Large intestine (tissue), 3 donors: Measurements from ENCODE around the gene COL6A3. TPM values are rescaled to one million over a fixed set of nuclear protein-coding genes. Genes with fewer than 3 reads are reported as not detected.
A peak's percentile ranks its signal among the peaks of the same experiment; 100 is the strongest.
"Not testable (repeated sequence)": the region's sequence is repeated elsewhere in the genome, so short reads cannot be mapped to it uniquely, and the experiment has no call there.

Experiments used
- DNase-seq, 2 donors: peaks; one replicate each; pipeline versions ENCODE4 v3.0.0 to v3.0.0-alpha.2; 2013
- H3K27ac ChIP-seq: one replicate; pipeline ENCODE4 v1.5.1; 2013; ENCODE audit warnings: low read length
- H3K27me3 ChIP-seq: 2 replicates; pipeline ENCODE4 v1.6.1; 2013; ENCODE audit warnings: low read length; ENCODE audit not compliant: control insufficient read depth, insufficient read depth
- H3K36me3 ChIP-seq: 2 replicates; pipeline ENCODE4 v1.6.1; 2013; ENCODE audit warnings: low read length; ENCODE audit not compliant: control insufficient read depth, insufficient read depth
- H3K4me1 ChIP-seq: one replicate; pipeline ENCODE4 v1.6.1; 2013; ENCODE audit warnings: low read length; ENCODE audit not compliant: control insufficient read depth, insufficient read depth
- H3K4me3 ChIP-seq: one replicate; pipeline ENCODE4 v1.5.1; 2013; ENCODE audit warnings: low read length
- H3K9me3 ChIP-seq: one replicate; pipeline ENCODE4 v1.6.1; 2013; ENCODE audit warnings: mild to moderate bottlenecking, low read depth, low read length, moderate library complexity; ENCODE audit not compliant: control insufficient read depth
- WGBS: methylation state at CpG from one replicate; pipeline ENCODE4 v1.1.5; 2013; ENCODE audit warnings: low lambda C conversion rate; ENCODE audit not compliant: insufficient coverage; 5-methylcytosine and 5-hydroxymethylcytosine counted together
- polyA plus RNA-seq: library from polyadenylated mRNA; unstranded; fragments of 120-200 nt; gene quantifications from one replicate; pipeline ENCODE4 v1.2.1, GENCODE V29; 2013

The COL6A3 gene
- polyA plus RNA-seq, 1 donor = 127 TPM

GRCh38 chr2:237364655-237365054 is 49.3 kb downstream of the COL6A3 start:
- Histone ChIP-seq H3K4me1 (no peaks in the 10 kb centered on the region), H3K27ac (no peak overlapping the region), H3K9me3 (no peaks in the 10 kb centered on the region), H3K36me3 (peaks cover 50% of the 10 kb centered on the region), H3K4me3 (no peak overlapping the region), H3K27me3 (no peaks in the 10 kb centered on the region)
- no CpG with 5 or more reads among the region's 7 CpGs for WGBS
- no peak for DNase-seq

GRCh38 chr2:237361194-237362004 is 52.6 kb downstream of the COL6A3 start:
- Histone ChIP-seq H3K4me1 (no peaks in the 10 kb centered on the region), H3K9me3 (no peaks in the 10 kb centered on the region), H3K4me3 (no peak overlapping the region), H3K27ac (no peak overlapping the region), H3K27me3 (peaks cover 2% of the 10 kb centered on the region), H3K36me3 (peaks cover 58% of the 10 kb centered on the region)
- 60% methylated on average over 1 of the region's 22 CpGs for WGBS
- no peak for DNase-seq

- Histone ChIP-seq H3K4me1 (no peaks in the 10 kb centered on the region), H3K9me3 (no peaks in the 10 kb centered on the region), H3K27me3 (peaks cover 2% of the 10 kb centered on the region), H3K4me3 (no peak overlapping the region), H3K27ac (no peak overlapping the region), H3K36me3 (peaks cover 54% of the 10 kb centered on the region)
- no CpG with 5 or more reads among the region's 23 CpGs for WGBS
- DNase-seq = no peak
Observed at GRCh38 chr2:237359894-237360780, 53.8 kb downstream of the COL6A3 start.

DNA sequence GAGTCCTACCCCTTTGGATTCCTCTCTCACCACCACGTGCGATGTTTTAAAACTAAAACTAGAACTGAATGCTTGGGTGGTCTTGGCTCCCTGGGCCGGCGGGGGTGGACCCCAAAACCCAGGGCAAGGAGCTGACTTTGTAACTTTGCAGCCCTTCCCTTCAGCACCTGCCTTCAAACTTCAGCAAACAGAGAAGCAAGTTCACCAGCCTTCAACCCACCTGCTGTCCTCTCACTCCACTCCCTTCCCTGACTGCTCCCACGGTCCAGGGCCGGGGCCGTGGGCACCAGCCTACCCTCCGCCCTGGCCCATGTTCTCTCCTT is 54.5 kb downstream of the COL6A3 start:
- peaks cover 55% of the 10 kb centered on the region for H3K36me3 ChIP-seq
- no CpG with 5 or more reads among the region's 8 CpGs for WGBS
- H3K9me3 ChIP-seq = no peaks in the 10 kb centered on the region
- H3K4me3 ChIP-seq = no peak overlapping the region
- H3K27ac ChIP-seq = no peak overlapping the region
- peaks cover 5% of the 10 kb centered on the region for H3K27me3 ChIP-seq
- no peak for DNase-seq
- H3K4me1 ChIP-seq = no peaks in the 10 kb centered on the region

- Histone ChIP-seq H3K4me1 (no peaks in the 10 kb centered on the region), H3K27me3 (peaks cover 6% of the 10 kb centered on the region), H3K36me3 (peaks cover 53% of the 10 kb centered on the region), H3K27ac (no peak overlapping the region), H3K4me3 (no peak overlapping the region), H3K9me3 (no peaks in the 10 kb centered on the region)
- peak in 1 of 2 donors; percentile 36 for DNase-seq
- WGBS = 55% methylated on average over 3 of the region's 9 CpGs
Observed at GRCh38 chr2:237358721-237359517, 55.0 kb downstream of the COL6A3 start.

DNA sequence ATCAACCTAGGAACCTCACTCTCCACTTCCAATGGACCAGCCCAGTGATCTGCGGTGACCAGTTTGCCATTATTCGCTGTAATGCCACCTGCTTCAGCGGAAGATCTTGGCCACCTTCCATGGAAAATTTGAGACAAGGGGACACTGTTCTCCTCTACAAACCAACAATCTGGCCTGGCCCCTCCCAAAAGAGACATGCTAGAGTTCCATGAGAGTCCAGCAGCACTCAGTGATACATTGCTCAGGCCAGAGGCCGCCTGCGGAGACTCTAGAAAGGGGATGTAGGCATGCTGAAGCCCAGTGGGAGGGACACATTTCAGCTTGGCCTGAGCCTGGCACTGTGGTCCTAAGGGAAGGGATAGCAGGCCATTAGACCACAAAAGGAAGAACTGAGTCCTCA is 58.3 kb downstream of the COL6A3 start:
- no peak overlapping the region for H3K27ac ChIP-seq

DNA sequence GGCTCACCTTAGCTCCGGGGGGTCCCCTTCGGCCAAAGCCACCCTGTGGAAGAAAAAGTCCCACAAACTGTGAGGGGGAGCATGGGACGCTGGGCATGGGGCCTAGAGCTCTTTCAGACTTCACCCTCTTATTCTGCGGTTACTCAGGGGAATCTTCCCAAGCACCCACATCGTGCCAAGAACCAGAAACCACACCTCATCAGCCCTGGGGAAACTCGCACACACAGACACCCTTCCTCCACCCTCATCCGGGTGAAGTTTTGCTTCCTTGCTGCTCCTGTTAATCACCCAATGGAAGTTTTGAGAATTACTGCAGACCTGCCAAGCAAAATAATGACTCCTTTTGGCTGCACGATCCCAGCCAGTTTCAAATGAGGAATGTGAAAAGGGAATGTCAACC is 59.1 kb downstream of the COL6A3 start:
- no peak overlapping the region for H3K4me3 ChIP-seq
- H3K4me1 ChIP-seq = no peaks in the 10 kb centered on the region
- no peak for DNase-seq
- no peaks in the 10 kb centered on the region for H3K9me3 ChIP-seq
- no CpG with 5 or more reads among the region's 8 CpGs for whole genome bisulfite sequencing
- H3K36me3 ChIP-seq = peaks cover 47% of the 10 kb centered on the region
- peaks cover 39% of the 10 kb centered on the region for H3K27me3 ChIP-seq
- H3K27ac ChIP-seq = no peak overlapping the region

More for the DNA sequence above, 58.3 kb downstream of the COL6A3 start:
- H3K36me3 ChIP-seq = peaks cover 49% of the 10 kb centered on the region
- no peak overlapping the region for H3K4me3 ChIP-seq
- H3K9me3 ChIP-seq = no peaks in the 10 kb centered on the region
- no peak for DNase-seq
- WGBS = no CpG with 5 or more reads among the region's 5 CpGs
- peaks cover 33% of the 10 kb centered on the region for H3K27me3 ChIP-seq
- no peaks in the 10 kb centered on the region for H3K4me1 ChIP-seq

GRCh38 chr2:237354172-237354571 is 59.8 kb downstream of the COL6A3 start:
- not testable (repeated sequence) for H3K4me1 ChIP-seq

GRCh38 chr2:237353215-237353614 is 60.7 kb downstream of the COL6A3 start:
- H3K9me3 ChIP-seq = no peaks in the 10 kb centered on the region
- peaks cover 43% of the 10 kb centered on the region for H3K36me3 ChIP-seq
- no peak overlapping the region for H3K27ac ChIP-seq
- DNase-seq = no peak
- peaks cover 41% of the 10 kb centered on the region for H3K27me3 ChIP-seq
- H3K4me3 ChIP-seq = no peak overlapping the region
- no CpG with 5 or more reads among the region's 5 CpGs for WGBS
- no peaks in the 10 kb centered on the region for H3K4me1 ChIP-seq

More at GRCh38 chr2:237354172-237354571, 59.8 kb downstream of the COL6A3 start:
- not testable (repeated sequence) for DNase-seq, H3K27ac ChIP-seq, H3K9me3 ChIP-seq, H3K4me3 ChIP-seq
- 83% methylated on average over 1 of the region's 6 CpGs for WGBS
- peaks cover 41% of the 10 kb centered on the region for H3K27me3 ChIP-seq
- peaks cover 43% of the 10 kb centered on the region for H3K36me3 ChIP-seq

DNA sequence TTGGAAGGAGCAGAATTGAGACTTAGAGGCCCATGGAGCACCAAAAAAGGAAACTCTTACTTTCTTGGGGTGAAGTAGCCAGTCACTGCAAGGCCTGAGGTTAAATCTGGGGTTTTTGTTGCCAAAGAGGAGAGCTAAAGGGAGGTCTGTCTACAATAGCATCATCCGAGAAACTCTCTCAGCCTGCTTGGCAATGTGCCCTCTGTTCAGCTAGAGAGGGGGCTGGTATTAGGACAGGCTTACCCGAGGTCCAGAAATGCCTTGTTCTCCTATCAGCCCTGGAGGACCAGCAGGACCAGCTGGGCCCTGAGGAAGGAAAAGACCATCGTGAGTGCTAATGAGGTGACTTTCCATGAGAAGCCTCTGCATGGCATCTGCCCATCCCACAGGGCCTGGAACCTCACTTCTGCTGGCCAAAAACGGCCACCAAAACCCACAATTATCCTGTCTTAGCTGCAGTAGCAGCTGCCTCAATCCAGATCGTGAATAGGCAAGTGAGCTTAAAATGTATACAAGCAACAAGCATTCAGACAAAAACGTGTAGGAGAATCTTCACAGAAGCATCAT is 61.6 kb downstream of the COL6A3 start:
- H3K4me1 ChIP-seq = no peaks in the 10 kb centered on the region
- DNase-seq = no peak
- H3K27me3 ChIP-seq = peaks cover 39% of the 10 kb centered on the region
- no peak overlapping the region for H3K4me3 ChIP-seq
- no peak overlapping the region for H3K27ac ChIP-seq
- no peaks in the 10 kb centered on the region for H3K9me3 ChIP-seq
- WGBS = no CpG with 5 or more reads among the region's 6 CpGs
- H3K36me3 ChIP-seq = peaks cover 39% of the 10 kb centered on the region
